Lower lobe of right lung (tissue), 2 donors: ENCODE results near the gene ALDH1A1. TPM values are rescaled to one million over a fixed set of nuclear protein-coding genes. Genes with fewer than 3 reads are reported as not detected.

Source experiments
- ATAC-seq, 2 donors: fragments of 200-7000 bp; cut with Tn5 transposase; one replicate each; pipeline ENCODE4 v1.9.1; 2020 to 2022; ENCODE audit warnings: mild to moderate bottlenecking in 2 of 2, moderate library complexity in 2 of 2
- DNase-seq: peaks from one replicate; pipeline ENCODE4 v3.0.0-alpha.2; 2020
- H3K27ac ChIP-seq: fragments of 200-600 bp; one replicate; pipeline ENCODE4 v1.8.0; 2022
- H3K27me3 ChIP-seq: fragments of 200-600 bp; one replicate; pipeline ENCODE4 v1.8.0; 2022; ENCODE audit warnings: low read depth
- H3K36me3 ChIP-seq: fragments of 200-600 bp; one replicate; pipeline ENCODE4 v1.8.0; 2022; ENCODE audit warnings: mild to moderate bottlenecking
- H3K4me1 ChIP-seq: fragments of 200-600 bp; one replicate; pipeline ENCODE4 v1.8.0; 2022
- H3K4me3 ChIP-seq: fragments of 200-600 bp; one replicate; pipeline ENCODE4 v1.8.0; 2022; ENCODE audit warnings: mild to moderate bottlenecking
- H3K9me3 ChIP-seq: fragments of 200-600 bp; one replicate; pipeline ENCODE4 v1.8.0; 2022
- intact Hi-C: fragments of 100-400 bp; cut with DNase I; formaldehyde crosslinking; loops from one replicate; pipeline ENCODE4 v1.11.0; 2022
- total RNA-seq: library from RNA; stranded (reverse); fragmentation: NEBNext Ultra II Directional; extraction: Animal tissue kit (Norgen Biotek cat#: 25700); gene quantifications from one replicate; pipeline ENCODE4 v1.2.1, GENCODE V29; 2021
- TF ChIP-seq, protein P1 (sequence below): fragments of 200-600 bp; IDR thresholded peaks from one replicate; pipeline ENCODE4 v1.8.0; 2022; ENCODE audit warnings: antibody characterized with exemption, mild to moderate bottlenecking
- donor health status: DM: no; HTN: yes; CAD: no; lungs with severe emphysema.

ALDH1A1 gene
- total RNA-seq, 1 donor from 2014 or later, result 238 TPM

DNA sequence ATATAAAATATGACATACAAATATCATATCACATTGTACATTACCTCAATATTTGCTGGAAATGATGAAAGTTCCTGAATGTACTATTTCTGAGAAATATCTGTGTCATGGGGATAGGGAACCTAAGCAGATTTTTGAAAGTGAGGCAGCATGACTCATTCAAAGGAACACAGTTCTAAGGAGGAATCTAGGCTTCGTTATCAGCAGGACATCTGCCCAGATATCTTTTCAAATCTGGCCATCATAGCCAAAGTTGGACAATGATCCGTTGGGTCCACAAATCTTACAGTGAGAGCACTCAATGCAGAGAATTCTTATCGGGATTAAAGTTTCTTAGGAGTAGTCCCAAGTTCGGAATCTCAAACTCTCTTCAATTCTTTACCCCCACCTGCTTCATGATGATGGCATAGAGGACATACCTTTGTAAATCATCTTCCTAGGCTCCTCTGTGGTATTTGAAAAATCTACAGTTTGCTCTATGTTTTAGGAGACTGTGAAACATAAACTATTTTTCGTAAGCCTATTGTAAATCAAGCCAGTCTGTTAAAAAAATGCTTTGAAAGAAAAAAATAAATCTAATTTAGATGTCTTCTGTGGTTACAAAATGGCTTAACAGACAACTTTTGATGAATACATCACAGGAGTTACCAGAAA, 29.4 kb upstream of the ALDH1A1 start:
- no peak overlapping the region for H3K4me3 ChIP-seq
- no peak for DNase-seq
- TF ChIP-seq, protein P1, sequence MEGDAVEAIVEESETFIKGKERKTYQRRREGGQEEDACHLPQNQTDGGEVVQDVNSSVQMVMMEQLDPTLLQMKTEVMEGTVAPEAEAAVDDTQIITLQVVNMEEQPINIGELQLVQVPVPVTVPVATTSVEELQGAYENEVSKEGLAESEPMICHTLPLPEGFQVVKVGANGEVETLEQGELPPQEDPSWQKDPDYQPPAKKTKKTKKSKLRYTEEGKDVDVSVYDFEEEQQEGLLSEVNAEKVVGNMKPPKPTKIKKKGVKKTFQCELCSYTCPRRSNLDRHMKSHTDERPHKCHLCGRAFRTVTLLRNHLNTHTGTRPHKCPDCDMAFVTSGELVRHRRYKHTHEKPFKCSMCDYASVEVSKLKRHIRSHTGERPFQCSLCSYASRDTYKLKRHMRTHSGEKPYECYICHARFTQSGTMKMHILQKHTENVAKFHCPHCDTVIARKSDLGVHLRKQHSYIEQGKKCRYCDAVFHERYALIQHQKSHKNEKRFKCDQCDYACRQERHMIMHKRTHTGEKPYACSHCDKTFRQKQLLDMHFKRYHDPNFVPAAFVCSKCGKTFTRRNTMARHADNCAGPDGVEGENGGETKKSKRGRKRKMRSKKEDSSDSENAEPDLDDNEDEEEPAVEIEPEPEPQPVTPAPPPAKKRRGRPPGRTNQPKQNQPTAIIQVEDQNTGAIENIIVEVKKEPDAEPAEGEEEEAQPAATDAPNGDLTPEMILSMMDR, result no peak
- H3K27ac ChIP-seq, result no peak overlapping the region
- no peaks in the 10 kb centered on the region for H3K4me1 ChIP-seq
- intact Hi-C loops, result no loop called here
- H3K36me3 ChIP-seq, result no peaks in the 10 kb centered on the region
- ATAC-seq, result no peak
- no peaks in the 10 kb centered on the region for H3K9me3 ChIP-seq
- no peaks in the 10 kb centered on the region for H3K27me3 ChIP-seq

DNA sequence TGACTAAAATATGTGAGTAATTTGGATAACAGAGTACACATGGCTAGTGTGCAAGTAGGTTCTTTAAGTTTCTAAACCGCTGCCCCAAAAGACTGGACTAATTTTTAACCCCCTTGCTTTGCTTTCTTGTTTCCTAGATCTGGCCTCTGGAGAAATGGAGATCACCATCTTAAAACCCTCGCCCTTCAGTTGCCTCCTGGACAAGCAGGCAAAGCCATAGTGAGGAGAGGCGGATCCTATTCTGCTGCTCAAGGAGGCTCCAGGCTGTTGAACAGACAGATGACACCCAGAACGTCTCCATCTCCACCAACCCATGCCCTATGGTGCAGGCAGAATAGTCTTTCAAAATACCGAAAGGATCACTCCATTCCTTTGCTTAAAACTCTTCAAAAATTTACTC, 28.6 kb upstream of the ALDH1A1 start:
- H3K4me3 ChIP-seq, result no peak overlapping the region
- H3K27me3 ChIP-seq, result no peaks in the 10 kb centered on the region
- TF ChIP-seq, protein P1, result no peak
- intact Hi-C loops, result no loop called here
- H3K4me1 ChIP-seq, result no peaks in the 10 kb centered on the region
- no peak for ATAC-seq
- DNase-seq, result no peak
- H3K36me3 ChIP-seq, result no peaks in the 10 kb centered on the region
- H3K27ac ChIP-seq, result no peak overlapping the region
- no peaks in the 10 kb centered on the region for H3K9me3 ChIP-seq

DNA sequence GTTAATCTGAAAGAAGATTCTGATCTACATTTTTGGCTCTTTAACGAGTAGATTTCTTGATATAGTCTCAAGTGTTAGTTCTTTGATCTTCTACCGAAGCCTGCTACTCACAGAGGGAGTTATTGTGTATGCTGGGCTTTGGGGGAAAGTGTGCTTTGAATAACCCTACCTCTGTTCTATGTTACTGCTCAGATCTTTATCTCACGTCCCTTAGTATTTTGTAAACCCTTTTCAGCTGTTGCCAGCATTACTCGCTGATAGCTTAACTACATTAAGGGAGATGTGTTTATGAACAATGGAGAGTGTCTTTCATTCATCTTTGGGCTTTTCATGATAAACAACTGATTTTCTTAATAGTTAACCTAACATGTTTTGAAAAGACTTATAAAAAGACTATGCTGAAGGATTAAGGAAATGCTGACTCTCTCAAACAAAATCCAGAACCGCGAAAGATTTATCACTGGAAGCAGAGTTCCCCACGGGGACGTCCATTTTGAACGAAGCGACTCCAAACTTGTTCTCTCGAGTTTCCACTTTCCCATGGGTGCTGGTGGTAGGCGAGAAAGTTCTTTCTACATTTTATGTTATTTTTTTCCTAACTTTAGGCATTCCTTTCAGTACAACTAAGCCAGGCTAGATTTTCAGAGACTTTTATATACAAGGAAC, 27.9 kb upstream of the ALDH1A1 start:
- Histone ChIP-seq H3K27me3 (no peaks in the 10 kb centered on the region), H3K9me3 (no peaks in the 10 kb centered on the region), H3K4me1 (no peaks in the 10 kb centered on the region), H3K36me3 (no peaks in the 10 kb centered on the region), H3K27ac (no peak overlapping the region), H3K4me3 (no peak overlapping the region)
- TF ChIP-seq, protein P1, result no peak
- ATAC-seq (no peak), DNase-seq (no peak)
- intact Hi-C loops, result no loop called here

DNA sequence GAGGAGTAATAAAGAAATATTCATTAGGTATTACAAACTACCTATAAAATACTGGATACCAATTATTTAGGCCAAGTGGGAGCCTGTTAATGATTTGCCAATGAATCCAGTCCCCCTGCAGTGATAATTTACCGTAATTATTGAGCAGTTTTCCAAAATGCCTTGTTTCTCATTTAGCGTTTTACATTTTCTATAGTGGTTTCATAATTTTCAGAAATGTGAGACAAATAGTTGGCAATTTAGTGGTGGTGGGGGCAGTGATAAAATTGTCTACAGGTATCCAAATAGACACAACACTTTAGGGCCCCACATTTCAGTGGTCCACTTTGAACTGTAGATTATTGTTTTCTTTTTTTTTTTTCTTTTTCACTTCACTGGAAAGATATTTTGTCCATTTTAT, 27.3 kb upstream of the ALDH1A1 start:
- TF ChIP-seq, protein P1, result no peak
- Histone ChIP-seq H3K36me3 (no peaks in the 10 kb centered on the region), H3K27me3 (no peaks in the 10 kb centered on the region), H3K4me1 (no peaks in the 10 kb centered on the region), H3K27ac (no peak overlapping the region), H3K9me3 (no peaks in the 10 kb centered on the region), H3K4me3 (no peak overlapping the region)
- intact Hi-C loops, result no loop called here
- ATAC-seq (no peak), DNase-seq (no peak)

DNA sequence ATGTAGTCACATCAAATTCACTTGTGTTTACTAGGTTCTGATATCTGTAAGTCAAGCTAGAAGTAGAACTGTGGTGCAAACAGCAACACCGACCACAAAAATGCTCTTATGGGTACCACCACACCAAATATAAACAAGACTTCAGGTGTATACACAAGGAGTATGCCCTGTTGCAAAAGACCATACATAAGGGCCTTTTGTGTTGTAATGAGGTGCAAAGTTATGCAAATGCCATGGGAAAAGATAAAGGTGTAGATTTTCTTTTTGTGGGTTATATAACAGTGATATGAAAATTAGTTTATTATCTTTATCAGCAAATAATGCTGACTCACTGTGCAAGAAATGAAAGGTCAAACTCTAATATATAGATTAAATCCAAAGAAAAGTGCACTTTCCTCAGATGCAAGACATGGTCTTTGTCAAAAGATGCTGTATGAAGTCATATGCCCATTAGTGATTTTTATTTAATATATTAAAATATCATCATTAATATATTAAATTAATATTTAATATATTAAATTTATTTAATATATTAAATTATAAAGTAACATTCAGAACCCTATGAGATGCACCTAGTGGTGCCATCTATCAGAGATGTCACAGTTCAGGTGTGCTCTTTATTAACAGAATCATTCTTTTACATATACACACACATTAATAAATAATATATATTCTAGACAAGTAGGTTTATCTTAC, 26.7 kb upstream of the ALDH1A1 start:
- Histone ChIP-seq H3K4me1 (no peaks in the 10 kb centered on the region), H3K27me3 (no peaks in the 10 kb centered on the region), H3K4me3 (no peak overlapping the region), H3K9me3 (no peaks in the 10 kb centered on the region), H3K27ac (no peak overlapping the region), H3K36me3 (no peaks in the 10 kb centered on the region)
- intact Hi-C loops, result no loop called here
- DNase-seq (no peak), ATAC-seq (peak; percentile 90 to 93)
- TF ChIP-seq, protein P1, result no peak
